HL-60 (cell line): ENCODE measurements around the gene MACROD2.

Experiments
- POLR2AphosphoS5 ChIP-seq: IDR thresholded peaks from 2 replicates; pipeline ENCODE4 v1.6.1; 2012; ENCODE audit warnings: low read depth
- SPI1 ChIP-seq: IDR thresholded peaks from 2 replicates; pipeline ENCODE4 v1.6.1; 2012; ENCODE audit warnings: low read depth, mild to moderate bottlenecking, borderline replicate concordance
- TF ChIP-seq, protein P1 (sequence below): IDR thresholded peaks from one replicate; pipeline ENCODE4 v1.5.1; 2011; ENCODE audit warnings: low read length, control low read depth, inconsistent platforms; ENCODE audit not compliant: insufficient read depth

DNA sequence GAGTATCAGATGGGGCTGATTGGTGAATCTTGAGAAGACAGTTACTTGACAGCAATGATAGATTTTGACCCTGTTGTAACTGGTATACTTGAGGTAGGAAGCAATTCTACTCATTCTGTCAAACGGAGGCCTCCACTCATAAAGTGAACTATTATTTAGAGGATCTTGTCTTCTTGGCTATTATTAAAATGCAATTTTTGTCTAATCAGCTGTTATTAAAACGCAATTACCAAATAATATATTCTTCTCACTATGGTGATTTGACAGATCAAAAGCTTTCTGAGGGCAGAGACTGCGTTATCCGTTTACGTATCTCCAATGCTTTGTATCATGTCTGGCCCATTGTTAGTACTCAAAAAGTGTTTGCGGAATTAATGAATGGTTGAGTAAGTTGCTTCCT is 120.7 kb downstream of the MACROD2 start:
- TF ChIP-seq, protein P1, sequence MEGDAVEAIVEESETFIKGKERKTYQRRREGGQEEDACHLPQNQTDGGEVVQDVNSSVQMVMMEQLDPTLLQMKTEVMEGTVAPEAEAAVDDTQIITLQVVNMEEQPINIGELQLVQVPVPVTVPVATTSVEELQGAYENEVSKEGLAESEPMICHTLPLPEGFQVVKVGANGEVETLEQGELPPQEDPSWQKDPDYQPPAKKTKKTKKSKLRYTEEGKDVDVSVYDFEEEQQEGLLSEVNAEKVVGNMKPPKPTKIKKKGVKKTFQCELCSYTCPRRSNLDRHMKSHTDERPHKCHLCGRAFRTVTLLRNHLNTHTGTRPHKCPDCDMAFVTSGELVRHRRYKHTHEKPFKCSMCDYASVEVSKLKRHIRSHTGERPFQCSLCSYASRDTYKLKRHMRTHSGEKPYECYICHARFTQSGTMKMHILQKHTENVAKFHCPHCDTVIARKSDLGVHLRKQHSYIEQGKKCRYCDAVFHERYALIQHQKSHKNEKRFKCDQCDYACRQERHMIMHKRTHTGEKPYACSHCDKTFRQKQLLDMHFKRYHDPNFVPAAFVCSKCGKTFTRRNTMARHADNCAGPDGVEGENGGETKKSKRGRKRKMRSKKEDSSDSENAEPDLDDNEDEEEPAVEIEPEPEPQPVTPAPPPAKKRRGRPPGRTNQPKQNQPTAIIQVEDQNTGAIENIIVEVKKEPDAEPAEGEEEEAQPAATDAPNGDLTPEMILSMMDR = no peak
- TF ChIP-seq POLR2AphosphoS5 (no peak), SPI1 (no peak)
